K562 (cell line): Measurements from ENCODE around the gene UCN. TPM values are rescaled to one million over a fixed set of nuclear protein-coding genes. Genes with fewer than 3 reads are reported as not detected.

Experiments
- ADNP ChIP-seq: fragments of 200-800 bp; sonication (Bioruptor generic); IDR thresholded peaks from 2 replicates; pipeline ENCODE4 v1.6.1; 2016; ENCODE audit warnings: missing genetic modification characterization, missing compliant biosample characterization
- CHD2 ChIP-seq: IDR thresholded peaks from 2 replicates; pipeline ENCODE4 v1.6.1; 2011; ENCODE audit warnings: low read depth, low read length
- FOXK1 ChIP-seq: sonication (generic); formaldehyde crosslinking; IDR thresholded peaks from 2 replicates; pipeline ENCODE4 v1.8.0; 2022; ENCODE audit warnings: missing genetic modification reagents, mild to moderate bottlenecking, borderline replicate concordance
- TAF7 ChIP-seq: fragments of 450-650 bp; IDR thresholded peaks from 2 replicates; pipeline ENCODE4 v1.6.1; 2016; ENCODE audit warnings: missing genetic modification characterization, missing compliant biosample characterization
- TEAD4 ChIP-seq, 2 experiments: sonication (generic) in 1 of 2; formaldehyde crosslinking in 1 of 2; IDR thresholded peaks; 2 replicates each; pipeline versions ENCODE4 v1.6.1 to v1.8.0; 2012 to 2022; ENCODE audit warnings: borderline replicate concordance in 1 of 2, inconsistent platforms in 1 of 2, low read length in 1 of 2, mild to moderate bottlenecking in 1 of 2, missing genetic modification reagents in 1 of 2
- XRCC5 ChIP-seq: fragments of 200-400 bp; formaldehyde crosslinking; IDR thresholded peaks from 2 replicates; pipeline ENCODE4 v1.6.1; 2017; ENCODE audit warnings: low read depth, mild to moderate bottlenecking, low read length
- ZBTB34 ChIP-seq: fragments of 250-450 bp; sonication (Bioruptor Pico); IDR thresholded peaks from 2 replicates; pipeline ENCODE4 v1.8.0; 2021; ENCODE audit warnings: mild to moderate bottlenecking, moderate library complexity
- ZBTB43 ChIP-seq: sonication (generic); formaldehyde crosslinking; IDR thresholded peaks from 2 replicates; pipeline ENCODE4 v1.8.0; 2023; ENCODE audit warnings: mild to moderate bottlenecking, missing genetic modification reagents
- ZBTB5 ChIP-seq: fragments of 450-650 bp; IDR thresholded peaks from 2 replicates; pipeline ENCODE4 v1.6.1; 2017; ENCODE audit warnings: antibody characterized with exemption
- ZC3H8 ChIP-seq: fragments of 450-650 bp; IDR thresholded peaks from 2 replicates; pipeline ENCODE4 v1.6.1; 2017
- ZFP30 ChIP-seq: fragments of 250-450 bp; sonication (Bioruptor Pico); IDR thresholded peaks from 2 replicates; pipeline ENCODE4 v1.8.0; 2022; ENCODE audit warnings: moderate library complexity, mild to moderate bottlenecking, inconsistent platforms, borderline replicate concordance
- ZNF282 ChIP-seq: sonication (generic); formaldehyde crosslinking; IDR thresholded peaks from 2 replicates; pipeline ENCODE4 v1.8.1; 2023; ENCODE audit warnings: missing genetic modification reagents
- ZNF407 ChIP-seq: fragments of 450-650 bp; IDR thresholded peaks from 2 replicates; pipeline ENCODE4 v1.6.1; 2016; ENCODE audit warnings: low read depth
- ZNF444 ChIP-seq: fragments of 250-450 bp; sonication (Bioruptor Pico); IDR thresholded peaks from 2 replicates; pipeline ENCODE4 v1.4.0; 2020; ENCODE audit warnings: mild to moderate bottlenecking, moderate library complexity
- polyA plus RNA-seq, 8 experiments: library from polyadenylated mRNA; depleted of rRNA in 4 of 8; stranded (reverse) in 5 of 8; unstranded in 3 of 8; fragments of >200 nt; fragmentation: Nextera tagmentation in 2 of 8; fragmentation: Illumina TruSeq in 1 of 8; extraction: Ambion mirVana in 2 of 8; extraction: Trizol in 1 of 8; gene quantifications; 2 replicates each; pipeline versions ENCODE4 v1.2.1 to v1.2.3, GENCODE V29; 2011 to 2014; ENCODE audit warnings: inconsistent platforms in 1 of 8, missing spikeins in 1 of 8
- total RNA-seq, 7 experiments: library from RNA; depleted of rRNA in 6 of 7; stranded (reverse); fragments of >200 nt in 6 of 7; fragmentation: Illumina TruSeq in 2 of 7; extraction: Trizol in 2 of 7; gene quantifications; 2 replicates each; pipeline versions ENCODE4 v1.2.1 to v1.2.3, GENCODE V29; 2011 to 2021; ENCODE audit warnings: low replicate concordance in 1 of 7

UCN gene
- total and polyA plus RNA-seq, 9 of the 15 experiments (the other 6 are each of a cell fraction or from before 2014, with no cell fraction given): 0.10 to 2.7 (median 0.43) TPM

GRCh38 chr2:27356382-27357181 lies 48.3 kb upstream of the UCN start, which contains the start of gene GTF3C2 (continued):
- TF ChIP-seq ZBTB34 (CRISPR knock-in tag) (no peak), ZC3H8 (no peak), ZNF407 (peak; percentile 91), ZBTB5 (no peak), TAF7 (peak; percentile 52), ZBTB43 (no peak), ZNF282 (CRISPR knock-in tag) (no peak), XRCC5 (no peak), TEAD4 (IDR thresholded peaks at IDR 0.05; ENCODE audit: low read length) (0 out of 2 replicates have a peak, but pooled peaks have one; percentile 3), TEAD4 (CRISPR knock-in tag; IDR thresholded peaks at IDR 0.05; ENCODE audit: borderline replicate concordance) (no peak), CHD2 (peak; percentile 84), ADNP (no peak), ZFP30 (CRISPR knock-in tag) (no peak), FOXK1 (CRISPR knock-in tag) (peak; percentile 84; the same call in 1 of the 2 replicates), ZNF444 (CRISPR knock-in tag) (no peak)
